ENCODE data around the gene RPL13. TPM values are rescaled to one million over a fixed set of nuclear protein-coding genes. Genes with fewer than 3 reads are reported as not detected.
A peak's percentile ranks its signal among the peaks of the same experiment; 100 is the strongest.

The RPL13 gene
- total RNA-seq, 5 donors from 2014 or later (not counting 1 experiment from before 2014, with no cell fraction given) = 4,444 to 6,530 (median 5,942) TPM

- no peak for DNase-seq
- H3K27ac ChIP-seq (ENCODE audit: low read length) = no peak overlapping the region
- 91% methylated on average over 14 of the region's 19 CpGs for WGBS (ENCODE audit: insufficient coverage)
- no peaks in the 10 kb centered on the region for H3K27me3 Mint-ChIP-seq
- no peak overlapping the region for H3K4me3 ChIP-seq (ENCODE audit: control insufficient read depth in 1 of 2, extremely low read depth in 1 of 2, low read length in 1 of 2)
- peak overlapping the region; percentile 20 to 85 for H3K27ac Mint-ChIP-seq
- H3K27me3 ChIP-seq (replicated peaks in 1 of 2; ENCODE audit: control insufficient read depth in 2 of 2, extremely low read depth in 1 of 2, insufficient read depth in 2 of 2, low read length in 1 of 2) = no peaks in the 10 kb centered on the region
- CTCF ChIA-PET = interaction anchor here in 1 of 2 donors (0.8 kb wide), 1 partner anchor 93 kb away, joined by 3 read pairs; no protein-coding TSS in a partner anchor
- no peaks in the 10 kb centered on the region for H3K9me3 ChIP-seq
- peaks cover 24% of the 10 kb centered on the region for H3K36me3 Mint-ChIP-seq
- H3K4me3 Mint-ChIP-seq = peak overlapping the region; percentile 25 to 60 (median 56)
- H3K36me3 ChIP-seq (ENCODE audit: control insufficient read depth in 2 of 2, extremely low read depth in 1 of 2, insufficient read depth in 1 of 2, low read length in 1 of 2) = peaks cover 18 to 48% of the 10 kb centered on the region in 2 donors
- peaks cover 15 to 43% of the 10 kb centered on the region in 2 experiments for H3K4me1 ChIP-seq (ENCODE audit: control insufficient read depth in 1 of 2, extremely low read depth in 1 of 2, insufficient read depth in 2 of 2, low read length in 2 of 2)
- no peaks in the 10 kb centered on the region for H3K9me3 Mint-ChIP-seq
- peaks cover 27 to 34% (median 30%) of the 10 kb centered on the region in 3 donors for H3K4me1 Mint-ChIP-seq
- ATAC-seq (replicated peaks in 1 of 4) = no peak
- POLR2A ChIA-PET = interaction anchor here in 1 of 2 donors (0.6 kb wide), 1 partner anchor 131 kb away, joined by 3 read pairs; no protein-coding TSS in a partner anchor
Measured at GRCh38 chr16:89557690-89558490, 2.6 kb upstream of the RPL13 start.

- Histone ChIP-seq H3K4me3 (ENCODE audit: control insufficient read depth in 1 of 2, extremely low read depth in 1 of 2, low read length in 1 of 2) (peak overlapping the region; percentile 73 to 95), H3K9me3 (no peaks in the 10 kb centered on the region), H3K27me3 (replicated peaks in 1 of 2; ENCODE audit: control insufficient read depth in 2 of 2, extremely low read depth in 1 of 2, insufficient read depth in 2 of 2, low read length in 1 of 2) (no peaks in the 10 kb centered on the region), H3K4me1 (ENCODE audit: control insufficient read depth in 1 of 2, extremely low read depth in 1 of 2, insufficient read depth in 2 of 2, low read length in 2 of 2) (peaks cover 30 to 77% of the 10 kb centered on the region in 2 experiments), H3K27ac (ENCODE audit: low read length) (peak overlapping the region; percentile 67), H3K36me3 (ENCODE audit: control insufficient read depth in 2 of 2, extremely low read depth in 1 of 2, insufficient read depth in 1 of 2, low read length in 1 of 2) (peaks cover 16 to 43% of the 10 kb centered on the region in 2 donors)
- Mint-ChIP-seq H3K4me1 (peaks cover 58 to 63% (median 62%) of the 10 kb centered on the region in 3 donors), H3K9me3 (no peaks in the 10 kb centered on the region), H3K36me3 (peaks cover 36% of the 10 kb centered on the region), H3K4me3 (peak overlapping the region; percentile 93 to 97 (median 96)), H3K27ac (peak overlapping the region; percentile 88 to 89), H3K27me3 (no peaks in the 10 kb centered on the region)
- ATAC-seq (replicated peaks in 1 of 4) (no peak), DNase-seq (peak in 5 of 35 experiments; percentile 15 to 55 (median 19))
- CTCF ChIA-PET = interaction anchor here in 1 of 2 donors (0.6 kb wide), 1 partner anchor 92 kb away, joined by 4 read pairs; no protein-coding TSS in a partner anchor
- WGBS (ENCODE audit: insufficient coverage) = 2% methylated on average over 53 of the region's 58 CpGs
- POLR2A ChIA-PET = interaction anchor here in 1 of 2 donors (0.5 kb wide), 1 partner anchor 223 kb away, joined by 7 read pairs; no protein-coding TSS in a partner anchor
Measured at GRCh38 chr16:89561142-89561883, 831 bp downstream of the RPL13 start.

- no peaks in the 10 kb centered on the region for H3K9me3 ChIP-seq
- ATAC-seq (replicated peaks in 1 of 4) (no peak), DNase-seq (peak in 1 of 35 experiments; percentile 29)
- peak overlapping the region; percentile 67 for H3K27ac ChIP-seq (ENCODE audit: low read length)
- Mint-ChIP-seq H3K4me1 (peaks cover 60 to 66% (median 64%) of the 10 kb centered on the region in 3 donors), H3K9me3 (no peaks in the 10 kb centered on the region), H3K27ac (peak overlapping the region; percentile 88 to 89), H3K36me3 (peaks cover 31% of the 10 kb centered on the region), H3K4me3 (peak overlapping the region; percentile 93 to 97 (median 96)), H3K27me3 (no peaks in the 10 kb centered on the region)
- H3K36me3 ChIP-seq (ENCODE audit: control insufficient read depth in 2 of 2, extremely low read depth in 1 of 2, insufficient read depth in 1 of 2, low read length in 1 of 2) = peaks cover 16 to 38% of the 10 kb centered on the region in 2 donors
- H3K4me3 ChIP-seq (ENCODE audit: control insufficient read depth in 1 of 2, extremely low read depth in 1 of 2, low read length in 1 of 2) = peak overlapping the region; percentile 73 to 95
- POLR2A ChIA-PET = interaction anchor here in 1 of 2 donors (0.5 kb wide), 1 partner anchor 223 kb away, joined by 7 read pairs; no protein-coding TSS in a partner anchor
- H3K4me1 ChIP-seq (ENCODE audit: control insufficient read depth in 1 of 2, extremely low read depth in 1 of 2, insufficient read depth in 2 of 2, low read length in 2 of 2) = peaks cover 32 to 75% of the 10 kb centered on the region in 2 experiments
- CTCF ChIA-PET = interaction anchor here in 1 of 2 donors (0.6 kb wide), 1 partner anchor 92 kb away, joined by 4 read pairs; no protein-coding TSS in a partner anchor
- no peaks in the 10 kb centered on the region for H3K27me3 ChIP-seq (replicated peaks in 1 of 2; ENCODE audit: control insufficient read depth in 2 of 2, extremely low read depth in 1 of 2, insufficient read depth in 2 of 2, low read length in 1 of 2)
- 28% methylated on average over 8 of the region's 23 CpGs for WGBS (ENCODE audit: insufficient coverage)
Measured at GRCh38 chr16:89561884-89562599, 1.6 kb downstream of the RPL13 start.

GRCh38 chr16:89562939-89563338 lies 2.5 kb downstream of the RPL13 start:
- ChIA-PET CTCF (interaction anchor here in 1 of 2 donors (0.6 kb wide), 2 partner anchors 54 to 351 kb away, joined by 3 to 8 read pairs; no protein-coding TSS in a partner anchor), POLR2A (no interaction called here)
- ATAC-seq (replicated peaks in 1 of 4) = no peak
- Mint-ChIP-seq H3K27ac (peak overlapping the region; percentile 88 to 89), H3K9me3 (no peaks in the 10 kb centered on the region), H3K27me3 (no peaks in the 10 kb centered on the region), H3K4me1 (peaks cover 53 to 64% (median 56%) of the 10 kb centered on the region in 3 donors), H3K36me3 (peaks cover 34% of the 10 kb centered on the region), H3K4me3 (peak overlapping the region; percentile 93 to 97 (median 96))
- Histone ChIP-seq H3K4me3 (ENCODE audit: control insufficient read depth in 1 of 2, extremely low read depth in 1 of 2, low read length in 1 of 2) (no peak overlapping the region), H3K4me1 (ENCODE audit: control insufficient read depth in 1 of 2, extremely low read depth in 1 of 2, insufficient read depth in 2 of 2, low read length in 2 of 2) (peaks cover 32 to 66% of the 10 kb centered on the region in 2 experiments), H3K27me3 (replicated peaks in 1 of 2; ENCODE audit: control insufficient read depth in 2 of 2, extremely low read depth in 1 of 2, insufficient read depth in 2 of 2, low read length in 1 of 2) (no peaks in the 10 kb centered on the region), H3K9me3 (no peaks in the 10 kb centered on the region), H3K27ac (ENCODE audit: low read length) (no peak overlapping the region), H3K36me3 (ENCODE audit: control insufficient read depth in 2 of 2, extremely low read depth in 1 of 2, insufficient read depth in 1 of 2, low read length in 1 of 2) (peaks cover 16 to 38% of the 10 kb centered on the region in 2 donors)
- DNase-seq = no peak
- 65% methylated on average over 4 of the region's 12 CpGs for WGBS (ENCODE audit: insufficient coverage)

GRCh38 chr16:89563639-89564392 lies 3.3 kb downstream of the RPL13 start:
- Histone ChIP-seq H3K4me1 (ENCODE audit: control insufficient read depth in 1 of 2, extremely low read depth in 1 of 2, insufficient read depth in 2 of 2, low read length in 2 of 2) (peaks cover 32 to 62% of the 10 kb centered on the region in 2 experiments), H3K27me3 (replicated peaks in 1 of 2; ENCODE audit: control insufficient read depth in 2 of 2, extremely low read depth in 1 of 2, insufficient read depth in 2 of 2, low read length in 1 of 2) (peaks cover 0 to 3% of the 10 kb centered on the region in 2 experiments), H3K9me3 (no peaks in the 10 kb centered on the region), H3K36me3 (ENCODE audit: control insufficient read depth in 2 of 2, extremely low read depth in 1 of 2, insufficient read depth in 1 of 2, low read length in 1 of 2) (peaks cover 16 to 38% of the 10 kb centered on the region in 2 donors), H3K4me3 (ENCODE audit: control insufficient read depth in 1 of 2, extremely low read depth in 1 of 2, low read length in 1 of 2) (no peak overlapping the region), H3K27ac (ENCODE audit: low read length) (no peak overlapping the region)
- peaks cover 53 to 64% (median 56%) of the 10 kb centered on the region in 3 donors for H3K4me1 Mint-ChIP-seq
- H3K27me3 Mint-ChIP-seq = no peaks in the 10 kb centered on the region
- ATAC-seq (replicated peaks in 1 of 4) (no peak), DNase-seq (peak in 1 of 35 experiments; percentile 29)
- peak overlapping the region; percentile 22 to 73 for H3K27ac Mint-ChIP-seq
- POLR2A ChIA-PET = no interaction called here
- H3K4me3 Mint-ChIP-seq = peak overlapping the region in 1 of 3 donors; percentile 68
- CTCF ChIA-PET = no interaction called here
- no peaks in the 10 kb centered on the region for H3K9me3 Mint-ChIP-seq
- 69% methylated on average over 9 of the region's 12 CpGs for WGBS (ENCODE audit: insufficient coverage)
- peaks cover 34% of the 10 kb centered on the region for H3K36me3 Mint-ChIP-seq

Data from T-cell (primary cell).